Panc1 (cell line): ENCODE data around the gene POU3F1. TPM values are rescaled to one million over a fixed set of nuclear protein-coding genes. Genes with fewer than 3 reads are reported as not detected.

Source experiments
- ATAC-seq: fragments of 200-7000 bp; cut with Tn5 transposase; 2 replicates; pipeline ENCODE4 v1.9.1; 2020; ENCODE audit warnings: mild to moderate bottlenecking, moderate library complexity
- BruUV-seq: library from RNA; stranded (reverse); fragments of 400-500 nt; replicated peaks from 2 replicates; lab custom pipeline; 2021; lab: Mats Ljungman, UMichigan
- CTCF ChIA-PET: fragments of 300-600 bp; sonication (Branson Sonifier 250); formaldehyde crosslinking; loops from one replicate; lab custom pipeline; 2022; ENCODE audit warnings: antibody characterized with exemption; lab: Charles Lee
- POLR2A ChIA-PET: fragments of 300-600 bp; sonication (Branson Sonifier 250); formaldehyde crosslinking; loops from one replicate; lab custom pipeline; 2022; ENCODE audit warnings: antibody characterized with exemption; lab: Charles Lee
- DNase-seq: peaks from one replicate; pipeline ENCODE4 v3.0.0-alpha.2; 2010; ENCODE audit warnings: low read depth, low spot score
- H3K27ac ChIP-seq: 2 replicates; pipeline ENCODE4 v1.5.1; 2011; ENCODE audit warnings: mild to moderate bottlenecking, low read length, inconsistent platforms
- H3K27me3 ChIP-seq: fragments of 200-500 bp; sonication (Bioruptor generic); 2 replicates; pipeline ENCODE4 v1.6.0; 2014; ENCODE audit warnings: low read length, inconsistent platforms; ENCODE audit not compliant: control insufficient read depth, insufficient read depth
- H3K36me3 ChIP-seq: fragments of 200-500 bp; sonication (Bioruptor generic); 2 replicates; pipeline ENCODE4 v1.5.1; 2014; ENCODE audit warnings: inconsistent platforms, mild to moderate bottlenecking, low read length, moderate library complexity; ENCODE audit not compliant: control insufficient read depth, insufficient read depth
- H3K4me1 ChIP-seq: 2 replicates; pipeline ENCODE4 v1.5.1; 2011; ENCODE audit warnings: inconsistent platforms, mild to moderate bottlenecking, low read length, moderate library complexity; ENCODE audit not compliant: control insufficient read depth, insufficient read depth
- H3K4me3 ChIP-seq, 2 experiments: 2 replicates each; pipeline ENCODE4 v1.5.1; 2011 to 2012; ENCODE audit warnings: low read depth in 2 of 2, low read length in 2 of 2, mild to moderate bottlenecking in 2 of 2, inconsistent platforms in 1 of 2, moderate library complexity in 1 of 2
- H3K9me3 ChIP-seq: fragments of 200-500 bp; sonication (Bioruptor generic); 2 replicates; pipeline ENCODE4 v1.5.1; 2014; ENCODE audit warnings: low read depth, mild to moderate bottlenecking, inconsistent platforms, low read length, moderate library complexity; ENCODE audit not compliant: control insufficient read depth, insufficient read depth
- CTCF ChIP-seq: fragments of 450-650 bp; IDR thresholded peaks from 2 replicates; pipeline ENCODE4 v1.5.1; 2017; ENCODE audit warnings: mild to moderate bottlenecking
- POLR2AphosphoS5 ChIP-seq: IDR thresholded peaks from 2 replicates; pipeline ENCODE4 v1.6.1; 2012; ENCODE audit warnings: mild to moderate bottlenecking, low read depth, low read length, moderate library complexity
- SIN3A ChIP-seq: IDR thresholded peaks from 2 replicates; pipeline ENCODE4 v1.6.1; 2012; ENCODE audit warnings: low read depth, mild to moderate bottlenecking, low read length, moderate library complexity, borderline replicate concordance; ENCODE audit not compliant: insufficient read depth
- TCF7L2 ChIP-seq: IDR thresholded peaks from 2 replicates; pipeline ENCODE4 v1.6.1; 2011; ENCODE audit warnings: mild to moderate bottlenecking, low read depth, low read length, inconsistent platforms
- in situ Hi-C: cut with HindIII; loops from 2 replicates; pipeline ENCODE4 v1.10.0; 2016; ENCODE audit warnings: low sequenced_read_pairs, low pct_unique_long_range_greater_than_20kb
- intact Hi-C: fragments of 100-400 bp; cut with micrococcal nuclease; formaldehyde crosslinking; loops from one replicate; pipeline ENCODE4 v1.10.0; 2022; ENCODE audit not compliant: unreplicated experiment
- total RNA-seq: library from RNA; stranded (reverse); gene quantifications from one replicate; pipeline ENCODE4 v1.2.1, GENCODE V29; 2021; ENCODE audit not compliant: unreplicated experiment
- TF ChIP-seq, protein P1 (sequence below), 2 experiments: IDR thresholded peaks; 2 replicates each; pipeline ENCODE4 v1.6.1; 2011 to 2012; ENCODE audit warnings: low read depth in 2 of 2, control low read depth in 1 of 2, low read length in 1 of 2, mild to moderate bottlenecking in 1 of 2, moderate library complexity in 1 of 2; ENCODE audit not compliant: insufficient read depth in 1 of 2

POU3F1 gene
- total RNA-seq, 1 experiment from 2014 or later, result 0.08 TPM

DNA sequence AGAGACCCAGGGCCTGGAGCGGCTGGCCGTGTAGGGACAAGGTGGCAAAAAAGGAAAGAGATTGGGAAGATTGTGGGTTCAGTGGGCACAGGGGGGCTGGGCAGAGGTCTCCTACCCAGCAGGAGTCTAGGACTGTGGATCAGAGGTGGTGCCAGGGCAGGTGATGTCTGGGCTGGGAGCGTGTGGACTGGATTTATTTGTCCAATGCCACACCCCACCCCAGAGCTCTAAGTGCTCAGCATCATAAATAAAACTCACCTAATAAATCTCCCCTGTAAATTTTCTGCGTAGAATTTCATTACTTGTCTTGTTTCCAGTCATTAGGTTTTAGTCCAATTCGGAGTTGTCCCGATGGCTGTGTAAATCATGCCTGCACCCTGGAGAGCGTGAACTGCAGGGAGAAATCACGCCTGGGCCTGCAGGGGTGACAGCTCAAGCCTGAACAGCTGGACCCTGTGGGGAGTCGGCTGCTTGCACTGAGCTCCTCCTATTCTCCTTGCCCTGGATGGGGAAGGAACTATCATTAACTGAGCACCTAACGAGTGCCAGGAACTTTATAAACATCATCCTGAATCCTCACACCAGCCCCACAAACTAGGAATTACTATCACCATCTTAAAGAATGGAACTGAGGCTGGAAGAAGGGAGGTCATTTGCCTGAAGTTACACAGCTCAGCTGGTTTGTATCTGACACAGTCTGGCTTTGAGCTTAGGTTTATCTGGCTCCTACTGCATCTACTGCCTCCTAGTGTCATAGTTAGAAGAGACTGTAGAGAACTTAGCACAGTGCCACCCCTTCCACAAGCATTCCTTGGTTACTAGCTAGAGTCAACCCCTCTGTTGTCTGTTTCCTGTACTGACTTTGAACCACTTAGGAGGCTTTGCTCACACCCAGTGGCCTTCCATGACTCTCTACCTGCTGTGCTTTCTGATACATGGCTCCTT, 25.0 kb upstream of the POU3F1 start:
- TF ChIP-seq SIN3A, result no peak
- TF ChIP-seq, protein P1, sequence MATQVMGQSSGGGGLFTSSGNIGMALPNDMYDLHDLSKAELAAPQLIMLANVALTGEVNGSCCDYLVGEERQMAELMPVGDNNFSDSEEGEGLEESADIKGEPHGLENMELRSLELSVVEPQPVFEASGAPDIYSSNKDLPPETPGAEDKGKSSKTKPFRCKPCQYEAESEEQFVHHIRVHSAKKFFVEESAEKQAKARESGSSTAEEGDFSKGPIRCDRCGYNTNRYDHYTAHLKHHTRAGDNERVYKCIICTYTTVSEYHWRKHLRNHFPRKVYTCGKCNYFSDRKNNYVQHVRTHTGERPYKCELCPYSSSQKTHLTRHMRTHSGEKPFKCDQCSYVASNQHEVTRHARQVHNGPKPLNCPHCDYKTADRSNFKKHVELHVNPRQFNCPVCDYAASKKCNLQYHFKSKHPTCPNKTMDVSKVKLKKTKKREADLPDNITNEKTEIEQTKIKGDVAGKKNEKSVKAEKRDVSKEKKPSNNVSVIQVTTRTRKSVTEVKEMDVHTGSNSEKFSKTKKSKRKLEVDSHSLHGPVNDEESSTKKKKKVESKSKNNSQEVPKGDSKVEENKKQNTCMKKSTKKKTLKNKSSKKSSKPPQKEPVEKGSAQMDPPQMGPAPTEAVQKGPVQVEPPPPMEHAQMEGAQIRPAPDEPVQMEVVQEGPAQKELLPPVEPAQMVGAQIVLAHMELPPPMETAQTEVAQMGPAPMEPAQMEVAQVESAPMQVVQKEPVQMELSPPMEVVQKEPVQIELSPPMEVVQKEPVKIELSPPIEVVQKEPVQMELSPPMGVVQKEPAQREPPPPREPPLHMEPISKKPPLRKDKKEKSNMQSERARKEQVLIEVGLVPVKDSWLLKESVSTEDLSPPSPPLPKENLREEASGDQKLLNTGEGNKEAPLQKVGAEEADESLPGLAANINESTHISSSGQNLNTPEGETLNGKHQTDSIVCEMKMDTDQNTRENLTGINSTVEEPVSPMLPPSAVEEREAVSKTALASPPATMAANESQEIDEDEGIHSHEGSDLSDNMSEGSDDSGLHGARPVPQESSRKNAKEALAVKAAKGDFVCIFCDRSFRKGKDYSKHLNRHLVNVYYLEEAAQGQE (IDR thresholded peaks at IDR 0.05; ENCODE audit: insufficient read depth in 1 of 2, low read depth in 2 of 2, low read length in 1 of 2), result no peak
- no peak; the same call in 1 of the 2 replicates for TF ChIP-seq CTCF
- TF ChIP-seq TCF7L2, result no peak
- TF ChIP-seq POLR2AphosphoS5, result no peak
- POLR2A ChIA-PET, result no interaction called here
- Histone ChIP-seq H3K4me1 (no peaks in the 10 kb centered on the region), H3K4me3 (no peak overlapping the region), H3K9me3 (no peaks in the 10 kb centered on the region), H3K27me3 (no peaks in the 10 kb centered on the region; the same call in 1 of the 2 replicates), H3K27ac (no peak overlapping the region), H3K36me3 (no peaks in the 10 kb centered on the region)
- CTCF ChIA-PET, result interaction anchor here (0.6 to 1.6 kb wide), 13 partner anchors 9 to 81 kb away, joined by 3 to 4 read pairs (median 3); partner anchors contain the start of gene POU3F1
- DNase-seq, result peak; percentile 25
- intact Hi-C loops, result no loop called here
- in situ Hi-C loops, result no loop called here
- no TSS peak for BruUV-seq
- peak; percentile 83 for ATAC-seq

DNA sequence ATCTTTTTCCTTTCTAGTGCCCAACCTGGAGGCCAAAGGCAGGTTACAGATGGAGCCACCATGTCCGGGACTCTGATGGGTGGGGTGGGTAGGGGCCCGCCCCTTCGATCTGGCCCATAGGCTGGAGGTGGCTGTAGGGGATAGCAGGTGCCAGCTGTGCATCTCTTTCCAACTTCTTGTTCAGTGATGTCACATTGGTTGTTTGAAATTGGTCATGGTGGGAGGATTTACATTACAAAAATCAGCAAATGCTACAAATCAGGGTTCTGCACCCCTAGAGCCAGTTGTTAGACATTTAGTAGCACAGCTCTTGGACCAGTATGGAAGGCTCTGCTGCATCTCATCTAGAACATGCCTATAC, 22.4 kb upstream of the POU3F1 start:
- TF ChIP-seq SIN3A, result no peak
- TF ChIP-seq, protein P1 (IDR thresholded peaks at IDR 0.05; ENCODE audit: insufficient read depth in 1 of 2, low read depth in 2 of 2, low read length in 1 of 2), result no peak
- TF ChIP-seq CTCF, result no peak
- no peak for TF ChIP-seq POLR2AphosphoS5
- no peak for TF ChIP-seq TCF7L2
- CTCF ChIA-PET, result interaction anchor here (0.6 kb wide), 1 partner anchor 88 kb away, joined by 3 read pairs; no protein-coding TSS in a partner anchor
- no TSS peak for BruUV-seq

More for the DNA sequence above, 22.4 kb upstream of the POU3F1 start:
- Histone ChIP-seq H3K4me1 (no peaks in the 10 kb centered on the region), H3K9me3 (no peaks in the 10 kb centered on the region), H3K27ac (no peak overlapping the region), H3K27me3 (no peaks in the 10 kb centered on the region; the same call in 1 of the 2 replicates), H3K36me3 (no peaks in the 10 kb centered on the region), H3K4me3 (no peak overlapping the region)
- intact Hi-C loops, result no loop called here
- POLR2A ChIA-PET, result interaction anchor here (0.6 kb wide), 2 partner anchors 50 to 380 kb away, joined by 3 read pairs; no protein-coding TSS in a partner anchor
- DNase-seq (no peak), ATAC-seq (no peak)
- in situ Hi-C loops, result no loop called here
